Measurements from ENCODE around the gene KRTAP10-2. TPM values are rescaled to one million over a fixed set of nuclear protein-coding genes. Genes with fewer than 3 reads are reported as not detected.

The KRTAP10-2 gene
- total RNA-seq, 1 experiment from 2014 or later, result not detected

DNA sequence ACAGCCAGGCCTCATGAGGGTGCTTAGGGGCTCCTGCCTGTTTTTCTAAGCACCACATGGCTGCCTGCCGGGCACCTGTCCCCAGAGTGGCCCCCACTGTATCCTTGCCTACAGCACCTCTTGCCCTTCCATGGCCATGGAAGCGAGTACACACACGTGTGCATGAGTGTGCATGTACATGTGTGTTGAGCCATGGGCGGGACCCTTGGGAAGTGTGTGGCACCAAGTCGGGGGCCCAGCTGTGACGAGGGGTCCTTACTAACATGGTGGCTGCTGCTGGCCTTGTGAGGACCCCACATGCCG, 37.1 kb downstream of the KRTAP10-2 start:
- no peak overlapping the region for H4K91ac ChIP-seq (ENCODE audit: insufficient read length, low read depth, low read length)
- no peak overlapping the region for H3K4me2 ChIP-seq (ENCODE audit: insufficient read depth, insufficient read length, low read length)
- no peaks in the 10 kb centered on the region for H3K79me1 ChIP-seq (ENCODE audit: insufficient read depth, low read depth, low read length, poor library complexity, severe bottlenecking)
- H4K20me1 ChIP-seq (ENCODE audit: control insufficient read depth, insufficient read depth, insufficient read length), result no peaks in the 10 kb centered on the region
- Mint-ChIP-seq H3K36me3 (ENCODE audit: insufficient read depth in 1 of 3, low read depth in 3 of 3) (peaks cover 2 to 10% (median 4%) of the 10 kb centered on the region in 3 experiments; a peak in 6 of 7 replicates), H3K4me3 (no peak overlapping the region), H3K27ac (no peak overlapping the region), H3K9me3 (no peaks in the 10 kb centered on the region), H3K27me3 (ENCODE audit: low read depth) (peaks cover 7% of the 10 kb centered on the region), H3K4me1 (peaks cover 0 to 12% of the 10 kb centered on the region in 2 experiments; a peak in 2 of 4 replicates)
- no peak overlapping the region for H2BK12ac ChIP-seq (ENCODE audit: insufficient read length, low read depth, low read length)
- H3T11ph ChIP-seq (ENCODE audit: low read length), result no peak overlapping the region
- H3K4ac ChIP-seq (ENCODE audit: low read depth, low read length), result no peak overlapping the region
- no peak overlapping the region; the same call in 1 of the 2 replicates for H3K14ac ChIP-seq (ENCODE audit: insufficient read depth, low read length)
- no peak overlapping the region for H2BK15ac ChIP-seq (ENCODE audit: low read depth, low read length)
- H4K8ac ChIP-seq (replicated peaks; ENCODE audit: insufficient read length, low read depth, low read length), result no peak overlapping the region
- TF ChIP-seq CTCF (conservative IDR thresholded peaks at IDR 0.05), result no peak
- no CpG with 5 or more reads among the region's 7 CpGs for WGBS (ENCODE audit: extremely low coverage, insufficient read length, low lambda C conversion rate)
- no peak overlapping the region for H2BK5ac ChIP-seq (ENCODE audit: insufficient read length, low read length)
- no peak overlapping the region for H3K27ac ChIP-seq (ENCODE audit: insufficient read length, low read depth, low read length)
- H3K18ac ChIP-seq (ENCODE audit: insufficient read length, low read depth, low read length), result no peak overlapping the region
- no peak overlapping the region for H4K5ac ChIP-seq (ENCODE audit: insufficient read length, low read depth, low read length)
- no peak overlapping the region for H3K23ac ChIP-seq (ENCODE audit: insufficient read length, low read depth, low read length)
- no peak overlapping the region for H2AK5ac ChIP-seq (ENCODE audit: insufficient read length, low read length)
- H3K9me3 ChIP-seq (ENCODE audit: control insufficient read depth, low read depth, low read length), result no peaks in the 10 kb centered on the region
- H3K79me2 ChIP-seq (ENCODE audit: insufficient read depth, low read length), result no peaks in the 10 kb centered on the region
- H2AFZ ChIP-seq (ENCODE audit: low read length), result no peak overlapping the region
- no peak for DNase-seq
- H3K56ac ChIP-seq (ENCODE audit: insufficient read length, low read depth, low read length), result no peak overlapping the region
- H2BK20ac ChIP-seq (ENCODE audit: low read depth, low read length, poor library complexity, severe bottlenecking), result no peak overlapping the region
- no peak overlapping the region for H2BK120ac ChIP-seq (ENCODE audit: low read depth, low read length, poor library complexity, severe bottlenecking)
- H3K23me2 ChIP-seq (ENCODE audit: insufficient read length, low read depth, low read length, poor library complexity, severe bottlenecking), result no peaks in the 10 kb centered on the region
- no peaks in the 10 kb centered on the region for H3K27me3 ChIP-seq (ENCODE audit: insufficient read depth, low read length)
- no peaks in the 10 kb centered on the region for H3K4me1 ChIP-seq (ENCODE audit: insufficient read depth, low read length)
- H3K9ac ChIP-seq (ENCODE audit: extremely low read depth, insufficient read length, low read length), result no peak overlapping the region
